Stimulated activated CD8-positive, alpha-beta memory T cell treated with anti-CD3 and anti-CD28 coated beads, Interleukin-2, amount 100 ng/mL, for 1 hour (primary cell): ENCODE data around the gene NOMO2.
"Not testable (repeated sequence)": the region's sequence is repeated elsewhere in the genome, so short reads cannot be mapped to it uniquely, and the experiment has no call there.

Experiments
- DNase-seq, 2 donors: peaks; one replicate each; pipeline ENCODE4 v3.0.0-alpha.2; 2020; ENCODE audit warnings: low read depth in 2 of 2

NOMO2 gene

GRCh38 chr16:18575298-18575917, 13.5 kb upstream of the NOMO2 start:
- DNase-seq: not testable (repeated sequence)

GRCh38 chr16:18573887-18574286, 12.0 kb upstream of the NOMO2 start:
- not testable (repeated sequence) for DNase-seq

GRCh38 chr16:18572973-18573372, 11.1 kb upstream of the NOMO2 start:
- DNase-seq: not testable (repeated sequence)

- not testable (repeated sequence) for DNase-seq
Measured at GRCh38 chr16:18571307-18571850, 9.5 kb upstream of the NOMO2 start.

- not testable (repeated sequence) for DNase-seq
Measured at GRCh38 chr16:18570529-18571306, 8.8 kb upstream of the NOMO2 start.

GRCh38 chr16:18560416-18561220, 1.3 kb downstream of the NOMO2 start:
- DNase-seq: not testable (repeated sequence)

GRCh38 chr16:18553671-18554070, 8.2 kb downstream of the NOMO2 start:
- DNase-seq: not testable (repeated sequence)

GRCh38 chr16:18547382-18547781, 14.5 kb downstream of the NOMO2 start:
- DNase-seq: not testable (repeated sequence)

- not testable (repeated sequence) for DNase-seq
Measured at GRCh38 chr16:18546853-18547252, 15.0 kb downstream of the NOMO2 start.

- DNase-seq: not testable (repeated sequence)
Measured at GRCh38 chr16:18544232-18545081, 17.4 kb downstream of the NOMO2 start.

- not testable (repeated sequence) for DNase-seq
Measured at GRCh38 chr16:18541912-18542311, 20.0 kb downstream of the NOMO2 start.

GRCh38 chr16:18537004-18537403, 24.9 kb downstream of the NOMO2 start:
- not testable (repeated sequence) for DNase-seq

- DNase-seq: not testable (repeated sequence)
Measured at GRCh38 chr16:18535519-18536168, 26.3 kb downstream of the NOMO2 start.

- DNase-seq: not testable (repeated sequence)
Measured at GRCh38 chr16:18534308-18534707, 27.6 kb downstream of the NOMO2 start.

- DNase-seq: not testable (repeated sequence)
Measured at GRCh38 chr16:18531323-18531722, 30.6 kb downstream of the NOMO2 start.

GRCh38 chr16:18530329-18530728, 31.6 kb downstream of the NOMO2 start:
- not testable (repeated sequence) for DNase-seq

- not testable (repeated sequence) for DNase-seq
Measured at GRCh38 chr16:18526547-18526946, 35.4 kb downstream of the NOMO2 start.

GRCh38 chr16:18525882-18526482, 35.9 kb downstream of the NOMO2 start:
- not testable (repeated sequence) for DNase-seq

- DNase-seq: not testable (repeated sequence)
Measured at GRCh38 chr16:18522637-18523036, 39.3 kb downstream of the NOMO2 start.
